ENCODE data around the gene ARHGEF33. TPM values are rescaled to one million over a fixed set of nuclear protein-coding genes. Genes with fewer than 3 reads are reported as not detected.

ARHGEF33 gene
- total RNA-seq, 2 donors from 2014 or later, result 0.58 TPM; not detected in 1

DNA sequence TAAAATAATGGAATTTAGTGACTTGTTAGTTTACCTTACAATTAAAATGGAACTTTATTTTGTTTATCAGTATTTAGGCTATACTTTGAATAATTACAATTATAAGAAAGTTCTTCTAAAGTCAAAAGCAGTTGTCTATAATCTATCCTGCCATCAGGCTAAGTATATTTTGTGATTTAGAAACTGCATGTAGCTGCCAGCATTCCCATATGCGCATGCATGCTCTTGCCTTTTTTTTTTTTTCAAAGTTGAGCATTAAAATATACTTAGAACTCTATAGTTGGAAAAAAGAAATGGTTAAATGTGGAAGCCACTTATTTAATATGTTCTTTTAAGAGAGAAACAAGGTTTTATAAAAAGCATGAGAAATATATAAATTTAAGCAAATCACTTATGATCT is 99.0 kb downstream of the ARHGEF33 start:
- H3K9me3 Mint-ChIP-seq, result no peaks in the 10 kb centered on the region
- no peak overlapping the region for H3K27ac Mint-ChIP-seq
- peaks cover 4% of the 10 kb centered on the region for H3K4me1 Mint-ChIP-seq
- no peaks in the 10 kb centered on the region for H3K27me3 Mint-ChIP-seq
- H3K36me3 Mint-ChIP-seq (ENCODE audit: low read depth), result peaks cover 88% of the 10 kb centered on the region
- no peak overlapping the region for H3K4me3 Mint-ChIP-seq
- no peak for ATAC-seq (replicated peaks)

DNA sequence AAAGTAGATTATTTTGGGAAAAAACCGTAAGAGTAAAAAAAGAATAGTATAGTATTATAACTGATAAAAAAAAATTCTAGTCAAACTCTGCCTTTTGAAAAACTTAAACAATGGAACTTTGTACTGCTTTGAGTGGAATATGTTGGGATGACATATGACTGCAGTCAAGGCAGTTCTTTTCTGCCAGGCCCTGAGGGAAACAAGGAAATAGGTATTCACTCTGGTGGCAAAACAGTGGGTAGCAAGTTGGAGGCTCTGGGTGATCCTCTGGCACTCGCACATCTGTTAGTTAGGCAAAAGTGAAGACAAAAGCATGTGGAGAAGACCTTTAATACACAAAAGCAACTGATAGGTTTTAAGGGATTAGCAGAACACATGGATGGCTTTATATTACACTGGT is 102.2 kb downstream of the ARHGEF33 start:
- Mint-ChIP-seq H3K4me3 (no peak overlapping the region), H3K9me3 (no peaks in the 10 kb centered on the region), H3K36me3 (ENCODE audit: low read depth) (peaks cover 88% of the 10 kb centered on the region), H3K27me3 (no peaks in the 10 kb centered on the region), H3K27ac (peak overlapping the region; percentile 58), H3K4me1 (no peaks in the 10 kb centered on the region)
- ATAC-seq (replicated peaks), result no peak

DNA sequence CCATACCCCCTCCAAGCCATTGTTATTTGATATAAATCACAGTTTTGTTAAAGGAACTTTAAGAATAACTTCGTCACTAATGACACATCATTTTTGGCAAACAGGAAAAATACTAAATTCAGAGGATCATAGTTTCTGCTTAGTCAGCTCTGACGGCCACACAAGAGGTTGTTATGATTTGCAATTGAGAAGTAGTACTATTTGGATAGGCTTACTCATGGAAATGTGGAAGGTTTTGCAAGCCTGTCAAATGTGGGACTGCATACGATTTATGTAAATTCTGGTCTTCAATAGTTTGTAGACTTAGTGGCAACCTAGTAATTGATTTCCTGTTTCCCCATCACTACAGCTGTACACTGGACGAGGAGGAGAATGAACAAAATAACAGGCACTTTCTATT is 108.1 kb downstream of the ARHGEF33 start:
- H3K9me3 Mint-ChIP-seq, result no peaks in the 10 kb centered on the region
- H3K27ac Mint-ChIP-seq, result no peak overlapping the region
- H3K4me1 Mint-ChIP-seq, result no peaks in the 10 kb centered on the region
- peak; percentile 31 for ATAC-seq (replicated peaks)
- H3K4me3 Mint-ChIP-seq, result no peak overlapping the region
- peaks cover 99% of the 10 kb centered on the region for H3K36me3 Mint-ChIP-seq (ENCODE audit: low read depth)
- H3K27me3 Mint-ChIP-seq, result no peaks in the 10 kb centered on the region

DNA sequence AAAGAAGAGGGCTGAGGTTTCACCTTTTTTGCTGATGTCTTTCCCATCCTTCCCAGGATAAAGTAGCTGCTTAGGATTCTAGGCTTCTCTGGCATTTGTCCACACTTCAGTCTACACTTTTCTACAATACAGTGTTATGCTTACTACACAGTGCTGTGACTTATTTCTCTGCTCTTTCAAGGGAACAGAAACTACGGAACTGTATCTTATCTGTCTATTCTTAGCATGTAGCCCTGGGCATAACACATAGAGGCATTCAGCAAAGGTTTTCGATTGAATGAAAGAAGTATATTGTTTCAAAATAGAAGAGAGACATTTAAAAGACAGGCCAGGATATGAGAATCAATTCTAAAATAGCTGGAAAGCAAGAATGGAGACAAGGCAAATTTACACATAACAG is 110.9 kb downstream of the ARHGEF33 start:
- Mint-ChIP-seq H3K4me1 (no peaks in the 10 kb centered on the region), H3K27ac (peak overlapping the region; percentile 80), H3K27me3 (no peaks in the 10 kb centered on the region), H3K9me3 (no peaks in the 10 kb centered on the region), H3K4me3 (no peak overlapping the region), H3K36me3 (ENCODE audit: low read depth) (peaks cover 99% of the 10 kb centered on the region)
- no peak for ATAC-seq (replicated peaks)

DNA sequence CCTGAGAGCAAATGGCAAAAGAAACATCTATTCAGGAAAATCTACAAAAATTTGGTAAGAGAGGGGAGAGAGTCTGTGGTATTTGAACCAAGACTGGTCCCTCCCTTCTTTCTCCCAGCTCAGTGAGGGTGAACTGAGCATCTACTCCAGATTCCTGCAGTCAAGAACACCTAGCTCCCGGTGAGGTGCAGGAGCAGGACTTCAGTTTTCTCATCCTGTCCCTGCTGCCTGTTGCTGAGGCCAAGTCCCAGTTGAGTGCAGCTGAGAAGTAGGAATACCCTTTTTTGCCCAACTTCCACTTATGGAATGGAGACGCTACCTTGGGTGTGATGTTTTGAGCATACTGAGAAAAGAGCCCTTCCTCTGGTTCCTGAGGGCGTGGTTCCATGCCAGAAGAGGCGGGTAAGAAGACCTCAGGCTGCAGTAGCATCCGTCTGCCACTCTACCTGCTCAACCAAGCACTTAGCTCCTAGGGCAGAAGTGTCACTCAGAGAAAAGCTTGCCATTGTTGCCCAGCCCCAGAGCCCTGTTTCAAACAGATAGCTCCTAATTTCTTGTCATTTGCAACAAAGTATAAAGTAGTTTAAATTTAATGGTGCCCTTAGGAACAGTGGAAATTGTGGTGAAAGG is 118.3 kb downstream of the ARHGEF33 start:
- Mint-ChIP-seq H3K36me3 (ENCODE audit: low read depth) (peaks cover 97% of the 10 kb centered on the region), H3K27me3 (no peaks in the 10 kb centered on the region), H3K4me1 (peaks cover 9% of the 10 kb centered on the region), H3K9me3 (no peaks in the 10 kb centered on the region), H3K27ac (peak overlapping the region; percentile 83), H3K4me3 (no peak overlapping the region)
- peak; percentile 34 for ATAC-seq (replicated peaks)

DNA sequence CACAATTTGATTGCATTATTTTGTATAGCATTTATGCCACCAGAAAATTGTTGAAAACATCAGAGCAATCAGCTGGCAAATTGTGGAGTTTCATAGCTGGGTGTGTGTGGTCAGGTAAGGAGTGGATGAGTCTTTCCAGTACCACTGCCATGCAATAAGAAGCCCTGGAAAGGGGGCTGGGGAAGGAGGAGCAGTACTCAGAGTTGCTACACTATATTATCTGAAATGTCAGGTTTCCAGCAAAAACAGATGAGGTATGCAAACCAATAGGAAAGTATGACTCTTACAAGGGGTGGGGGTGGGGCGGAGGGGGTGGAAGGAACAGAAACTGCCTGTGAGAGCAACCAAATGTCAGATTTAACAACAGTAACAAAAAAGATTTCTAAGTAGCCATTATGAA is 119.0 kb downstream of the ARHGEF33 start:
- Mint-ChIP-seq H3K27ac (peak overlapping the region; percentile 83), H3K4me1 (peaks cover 9% of the 10 kb centered on the region), H3K4me3 (peak overlapping the region; percentile 40), H3K36me3 (ENCODE audit: low read depth) (peaks cover 97% of the 10 kb centered on the region), H3K9me3 (no peaks in the 10 kb centered on the region), H3K27me3 (no peaks in the 10 kb centered on the region)
- ATAC-seq (replicated peaks), result peak; percentile 89

DNA sequence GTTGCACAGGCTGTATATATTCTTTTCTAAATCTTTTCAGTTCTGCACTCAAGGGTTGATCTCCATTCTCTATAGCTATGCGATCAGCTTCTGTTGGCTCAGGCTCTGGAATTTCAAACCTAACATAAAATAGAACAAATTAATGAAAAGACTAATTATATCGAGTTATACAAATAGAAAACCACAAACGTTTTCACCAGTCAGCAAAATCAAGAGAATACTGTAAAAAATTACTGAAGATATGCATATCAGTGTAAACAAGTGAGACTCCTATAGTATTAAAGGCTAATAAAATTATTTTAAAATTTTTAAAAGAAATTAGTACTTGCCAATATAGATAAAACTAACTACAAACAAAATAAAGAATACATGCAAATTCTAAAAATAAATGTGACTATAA is 124.2 kb downstream of the ARHGEF33 start:
- peaks cover 83% of the 10 kb centered on the region for H3K36me3 Mint-ChIP-seq (ENCODE audit: low read depth)
- no peak overlapping the region for H3K4me3 Mint-ChIP-seq
- peaks cover 3% of the 10 kb centered on the region for H3K4me1 Mint-ChIP-seq
- no peaks in the 10 kb centered on the region for H3K9me3 Mint-ChIP-seq
- no peaks in the 10 kb centered on the region for H3K27me3 Mint-ChIP-seq
- no peak for ATAC-seq (replicated peaks)
- H3K27ac Mint-ChIP-seq, result no peak overlapping the region

DNA sequence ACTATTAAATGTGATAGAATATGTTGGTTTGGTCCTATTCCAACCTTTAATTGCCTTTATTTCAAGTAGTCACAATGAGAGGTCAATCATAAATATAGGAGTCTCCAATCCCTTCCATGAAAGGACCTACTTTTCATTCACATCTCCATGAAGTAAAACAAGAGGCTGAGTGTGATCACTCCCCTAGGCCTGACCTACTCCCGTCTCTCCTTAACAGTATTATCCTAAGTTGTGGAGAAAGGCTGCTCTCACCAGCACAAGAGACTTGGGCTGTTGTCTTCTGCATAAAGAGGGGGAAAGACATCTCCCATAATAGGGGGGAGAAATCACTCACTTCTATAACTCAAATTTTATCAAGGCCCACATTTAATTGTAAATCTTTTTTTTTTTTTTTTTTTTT is 125.7 kb downstream of the ARHGEF33 start:
- H3K4me1 Mint-ChIP-seq, result no peaks in the 10 kb centered on the region
- no peak overlapping the region for H3K27ac Mint-ChIP-seq
- no peaks in the 10 kb centered on the region for H3K27me3 Mint-ChIP-seq
- no peak for ATAC-seq (replicated peaks)
- H3K4me3 Mint-ChIP-seq, result no peak overlapping the region
- no peaks in the 10 kb centered on the region for H3K9me3 Mint-ChIP-seq
- peaks cover 83% of the 10 kb centered on the region for H3K36me3 Mint-ChIP-seq (ENCODE audit: low read depth)

DNA sequence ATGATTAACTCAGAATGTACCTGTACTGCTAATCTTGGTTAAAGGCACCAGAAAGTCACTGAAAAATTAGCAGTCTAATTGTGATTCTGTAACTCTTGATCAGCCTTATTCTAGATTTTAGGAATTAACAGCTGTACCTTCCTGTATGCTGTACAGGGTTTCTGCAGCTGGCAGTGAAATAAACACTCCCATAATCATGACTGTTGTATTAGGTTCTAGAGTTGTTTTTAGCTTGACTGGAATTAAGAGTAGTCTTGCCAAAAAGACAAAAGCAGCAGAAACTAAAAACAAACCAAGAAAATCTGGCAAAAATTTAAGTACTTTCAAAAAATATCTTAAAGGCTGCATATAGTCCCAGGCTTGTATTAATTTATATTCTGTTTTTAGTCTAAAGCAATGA is 127.7 kb downstream of the ARHGEF33 start:
- Mint-ChIP-seq H3K9me3 (no peaks in the 10 kb centered on the region), H3K4me1 (no peaks in the 10 kb centered on the region), H3K4me3 (no peak overlapping the region), H3K27me3 (no peaks in the 10 kb centered on the region), H3K36me3 (ENCODE audit: low read depth) (peaks cover 82% of the 10 kb centered on the region), H3K27ac (no peak overlapping the region)
- no peak for ATAC-seq (replicated peaks)

DNA sequence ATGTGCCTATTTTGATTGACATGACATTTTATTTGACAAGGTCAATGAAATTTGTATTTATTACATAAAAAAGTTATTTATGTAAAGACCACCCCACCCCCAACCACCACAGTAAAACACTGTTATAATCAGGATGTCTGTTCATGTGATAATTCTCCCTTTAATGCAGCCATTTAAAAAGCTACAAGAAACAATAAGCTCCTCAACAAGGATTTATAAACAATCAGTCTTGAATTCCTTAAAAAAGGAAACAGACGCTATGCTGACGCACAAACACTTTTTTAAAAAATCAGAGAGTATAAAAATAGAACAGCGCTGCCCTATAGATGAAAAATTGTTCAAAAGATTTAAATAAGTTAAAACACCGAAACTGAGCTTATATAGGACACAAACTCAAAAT is 129.0 kb downstream of the ARHGEF33 start:
- Mint-ChIP-seq H3K4me3 (no peak overlapping the region), H3K4me1 (no peaks in the 10 kb centered on the region), H3K36me3 (ENCODE audit: low read depth) (peaks cover 82% of the 10 kb centered on the region), H3K9me3 (no peaks in the 10 kb centered on the region), H3K27ac (no peak overlapping the region), H3K27me3 (no peaks in the 10 kb centered on the region)
- no peak for ATAC-seq (replicated peaks)

DNA sequence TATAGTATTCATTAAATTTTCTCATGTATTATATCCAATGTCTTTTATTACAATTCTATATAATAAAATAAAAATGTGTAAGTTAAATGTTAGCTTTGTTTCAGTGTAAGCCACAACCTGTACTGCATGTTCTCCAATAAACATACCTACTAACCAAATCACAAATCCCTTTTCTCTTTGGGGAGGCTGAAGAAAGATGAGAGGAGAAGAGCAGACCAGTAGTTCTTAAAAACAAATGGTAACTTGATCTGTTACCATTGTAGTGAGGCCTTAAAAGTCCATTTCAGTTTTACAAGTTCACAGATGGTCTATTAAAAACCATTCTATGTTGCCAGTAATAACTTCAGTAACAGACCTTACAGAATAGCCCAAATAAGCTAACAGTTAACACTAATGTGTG is 130.7 kb downstream of the ARHGEF33 start:
- H3K4me1 Mint-ChIP-seq, result no peaks in the 10 kb centered on the region
- no peaks in the 10 kb centered on the region for H3K9me3 Mint-ChIP-seq
- peaks cover 80% of the 10 kb centered on the region for H3K36me3 Mint-ChIP-seq (ENCODE audit: low read depth)
- no peak for ATAC-seq (replicated peaks)
- H3K27me3 Mint-ChIP-seq, result no peaks in the 10 kb centered on the region
- H3K27ac Mint-ChIP-seq, result no peak overlapping the region
- H3K4me3 Mint-ChIP-seq, result no peak overlapping the region

DNA sequence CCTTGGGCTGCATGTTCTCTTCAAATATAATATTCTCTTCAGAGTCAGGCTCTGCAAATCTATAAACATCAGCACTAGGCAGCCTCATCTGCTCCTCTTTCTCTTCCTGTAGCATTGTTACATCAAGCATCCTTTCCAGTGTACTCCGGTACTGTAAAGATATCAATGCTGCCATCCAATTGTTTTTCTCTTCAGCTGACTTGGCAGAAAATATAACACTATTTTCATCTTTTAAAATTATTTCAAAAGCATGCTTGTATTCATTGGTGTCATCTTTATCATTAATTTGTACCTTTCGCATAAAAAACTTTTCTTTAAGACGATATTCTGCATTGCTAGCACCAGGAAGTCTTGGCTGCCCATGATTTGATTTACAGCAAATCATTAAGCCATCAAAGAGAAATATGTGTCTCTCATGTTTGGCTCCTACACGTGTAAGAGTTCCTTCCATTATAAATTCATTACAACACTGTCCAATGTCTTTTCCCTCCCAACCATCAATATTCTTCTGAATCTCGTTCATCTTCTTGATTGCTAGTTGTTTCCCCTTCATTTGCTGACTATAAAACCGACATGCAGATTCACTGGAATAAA is 133.1 kb downstream of the ARHGEF33 start:
- peak overlapping the region; percentile 7 for H3K27ac Mint-ChIP-seq
- no peaks in the 10 kb centered on the region for H3K4me1 Mint-ChIP-seq
- H3K27me3 Mint-ChIP-seq, result no peaks in the 10 kb centered on the region

DNA sequence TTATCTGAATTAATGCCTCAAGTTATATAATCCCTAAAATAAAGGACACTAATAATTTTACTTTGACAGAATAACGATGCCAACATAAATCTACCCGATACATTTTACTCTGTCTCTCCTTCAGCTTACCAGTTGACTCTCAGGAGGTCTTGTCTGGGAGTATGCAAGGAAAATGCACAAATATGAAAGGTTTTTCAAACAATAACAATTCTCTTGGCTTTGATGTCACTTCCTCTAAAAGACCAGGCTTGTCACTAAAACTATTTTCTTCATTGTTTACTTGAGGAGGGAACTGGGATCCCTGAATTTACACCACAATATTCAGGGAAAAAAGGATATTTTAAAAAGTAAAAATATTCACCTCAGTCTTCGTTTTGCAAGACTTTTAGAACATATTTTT is 134.0 kb downstream of the ARHGEF33 start:
- no peaks in the 10 kb centered on the region for H3K9me3 Mint-ChIP-seq
- H3K4me3 Mint-ChIP-seq, result no peak overlapping the region
- H3K36me3 Mint-ChIP-seq (ENCODE audit: low read depth), result peaks cover 81% of the 10 kb centered on the region
- no peaks in the 10 kb centered on the region for H3K4me1 Mint-ChIP-seq
- no peaks in the 10 kb centered on the region for H3K27me3 Mint-ChIP-seq
- H3K27ac Mint-ChIP-seq, result no peak overlapping the region
- ATAC-seq (replicated peaks), result no peak

More for the DNA sequence above, 133.1 kb downstream of the ARHGEF33 start:
- no peak overlapping the region for H3K4me3 Mint-ChIP-seq
- peaks cover 80% of the 10 kb centered on the region for H3K36me3 Mint-ChIP-seq (ENCODE audit: low read depth)
- H3K9me3 Mint-ChIP-seq, result no peaks in the 10 kb centered on the region
- no peak for ATAC-seq (replicated peaks)

DNA sequence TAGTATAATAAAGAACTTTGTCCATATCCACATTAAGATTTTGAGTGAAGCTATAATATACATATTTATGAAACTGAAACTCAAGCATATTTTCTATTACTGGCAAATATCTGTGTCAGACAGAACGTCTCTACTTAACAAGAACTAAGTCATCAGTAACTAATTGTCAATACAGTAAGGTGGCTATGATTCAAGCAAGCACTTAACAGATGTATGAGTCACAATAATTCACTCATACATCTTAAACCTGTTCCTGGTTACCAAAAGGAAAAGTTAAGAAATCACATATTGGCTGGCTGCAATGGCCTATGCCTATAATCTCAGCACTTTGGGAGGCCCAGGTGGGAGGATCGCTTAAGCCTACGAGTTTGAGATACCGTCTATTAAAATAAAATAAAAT is 135.2 kb downstream of the ARHGEF33 start:
- no peaks in the 10 kb centered on the region for H3K9me3 Mint-ChIP-seq
- H3K27me3 Mint-ChIP-seq, result no peaks in the 10 kb centered on the region
- peak; percentile 91 for ATAC-seq (replicated peaks)
- H3K4me3 Mint-ChIP-seq, result no peak overlapping the region
- no peak overlapping the region for H3K27ac Mint-ChIP-seq
- peaks cover 80% of the 10 kb centered on the region for H3K36me3 Mint-ChIP-seq (ENCODE audit: low read depth)
- no peaks in the 10 kb centered on the region for H3K4me1 Mint-ChIP-seq
